GM19099 (cell line): ENCODE results near the gene FANCB.

Experiments
- POLR2A ChIP-seq: IDR thresholded peaks from 3 replicates; pipeline ENCODE4 v1.6.1; 2011; ENCODE audit warnings: low read depth; ENCODE audit not compliant: insufficient read length; ENCODE audit errors: extremely low read depth

Gene FANCB

GRCh38 chrX:14872851-14873675, at the start of gene FANCB, which contains the start of gene MOSPD2:
Gene FANCB (minus strand): TSS chrX:14873069. CDS start chrX:14865510, 7,559 bp downstream.
Gene MOSPD2 (plus strand): TSS chrX:14873421. CDS start chrX:14873529, 108 bp downstream.
- peak; percentile 58 for TF ChIP-seq POLR2A

GRCh38 chrX:14922437-14922836, 49.6 kb upstream of the FANCB start:
- no peak for TF ChIP-seq POLR2A

GRCh38 chrX:14920196-14920595, 47.3 kb upstream of the FANCB start:
- TF ChIP-seq POLR2A: no peak

GRCh38 chrX:14919407-14919806, 46.5 kb upstream of the FANCB start:
- TF ChIP-seq POLR2A: no peak

- TF ChIP-seq POLR2A: no peak
Observed at GRCh38 chrX:14916017-14916674, 43.3 kb upstream of the FANCB start.

DNA sequence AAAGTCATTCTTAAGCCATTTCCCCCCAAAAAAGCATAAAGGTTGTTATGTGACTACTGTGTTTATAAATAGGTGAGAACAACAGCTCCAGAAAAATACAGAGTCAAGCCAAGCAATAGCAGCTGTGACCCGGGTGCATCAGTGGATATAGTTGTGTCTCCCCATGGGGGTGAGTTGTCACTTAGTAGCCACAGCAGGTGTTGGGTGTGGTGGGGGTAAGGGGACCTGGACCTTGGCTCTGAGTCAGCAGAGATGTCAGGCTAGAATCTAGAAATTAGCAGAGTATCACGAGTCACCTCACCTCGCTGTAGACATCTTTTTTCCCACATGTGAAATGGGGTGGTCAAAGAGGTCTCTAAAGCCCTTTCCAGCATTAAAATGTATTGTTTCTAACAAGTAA, 42.7 kb upstream of the FANCB start:
- no peak for TF ChIP-seq POLR2A

DNA sequence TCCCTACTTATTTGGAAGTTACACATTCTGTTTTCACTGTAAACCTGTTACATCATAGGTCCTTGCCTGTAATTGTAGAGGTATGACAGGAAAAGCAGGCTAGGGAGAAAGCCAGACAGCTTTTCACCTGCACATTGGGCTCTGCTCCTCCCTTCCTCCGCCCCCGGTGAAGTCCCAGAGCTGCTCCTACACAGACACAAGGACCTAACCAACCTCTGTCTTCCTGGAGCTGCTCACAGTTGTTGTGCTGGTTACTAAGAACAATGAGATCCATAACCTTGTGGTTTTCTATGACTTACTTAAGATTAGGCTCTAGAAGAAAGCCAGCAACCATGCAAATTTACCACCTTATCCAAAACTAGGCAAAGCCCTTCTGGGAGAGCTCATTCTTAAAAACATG, 40.4 kb upstream of the FANCB start:
- no peak for TF ChIP-seq POLR2A

- TF ChIP-seq POLR2A: no peak
Observed at GRCh38 chrX:14903891-14904290, 31.0 kb upstream of the FANCB start.

GRCh38 chrX:14902537-14902936, 29.7 kb upstream of the FANCB start:
- no peak for TF ChIP-seq POLR2A

- no peak for TF ChIP-seq POLR2A
Observed at GRCh38 chrX:14899607-14900006, 26.7 kb upstream of the FANCB start.

DNA sequence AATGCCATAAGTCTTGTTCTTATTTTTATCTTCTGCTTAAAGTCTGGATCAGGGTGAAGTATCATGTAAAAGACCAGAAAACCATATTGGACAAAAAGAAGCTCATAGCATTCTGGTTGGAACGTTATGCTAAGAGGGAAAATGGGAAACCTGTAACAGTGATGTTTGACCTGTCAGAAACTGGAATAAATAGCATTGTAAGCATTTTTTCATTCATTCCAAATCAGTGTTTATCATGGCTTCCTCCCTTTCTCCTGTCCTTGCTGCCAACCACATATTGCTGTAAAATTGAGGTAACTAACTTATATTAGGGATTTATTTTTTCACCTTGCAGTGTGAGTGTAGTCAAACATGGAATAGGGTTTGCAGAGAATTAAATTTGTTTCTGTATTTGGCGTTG, 24.2 kb upstream of the FANCB start:
- TF ChIP-seq POLR2A: no peak

GRCh38 chrX:14896273-14896672, 23.4 kb upstream of the FANCB start:
- TF ChIP-seq POLR2A: no peak

DNA sequence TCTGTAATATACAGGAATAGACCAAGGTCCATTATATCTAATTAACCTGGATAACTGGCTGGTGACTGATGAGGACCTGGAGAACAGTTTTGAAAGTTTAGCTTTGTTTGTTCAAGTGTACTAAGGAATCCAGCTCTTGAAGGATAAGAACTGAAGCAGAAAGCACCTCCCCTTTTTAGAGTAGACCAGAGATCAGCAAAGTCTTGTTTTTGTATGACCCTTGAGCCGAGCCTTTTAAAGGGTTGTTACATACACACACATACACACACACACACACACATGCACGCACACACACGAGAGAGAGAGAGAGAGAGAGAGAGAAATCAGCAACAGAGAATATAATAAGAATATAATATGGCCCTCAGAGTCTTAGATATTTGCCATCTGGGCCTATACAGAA, 13.4 kb upstream of the FANCB start:
- no peak for TF ChIP-seq POLR2A

DNA sequence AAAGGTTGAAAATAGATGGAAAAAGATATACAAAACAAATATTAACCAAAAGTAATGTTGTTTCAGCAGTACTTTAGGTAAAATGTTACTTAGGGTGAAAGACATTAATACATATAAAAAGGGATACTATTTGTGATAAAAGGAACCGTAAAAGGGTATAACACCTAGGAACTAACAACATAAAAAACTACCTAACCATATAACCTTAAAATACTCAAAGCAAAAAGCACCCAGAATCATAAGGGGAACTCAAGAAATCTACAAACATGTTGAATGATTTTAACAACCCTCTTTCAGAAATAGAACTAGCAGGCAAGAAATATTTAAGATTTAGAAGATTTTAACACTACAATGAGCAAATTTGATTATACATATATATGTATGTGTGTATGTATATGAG, 11.8 kb upstream of the FANCB start:
- no peak for TF ChIP-seq POLR2A

DNA sequence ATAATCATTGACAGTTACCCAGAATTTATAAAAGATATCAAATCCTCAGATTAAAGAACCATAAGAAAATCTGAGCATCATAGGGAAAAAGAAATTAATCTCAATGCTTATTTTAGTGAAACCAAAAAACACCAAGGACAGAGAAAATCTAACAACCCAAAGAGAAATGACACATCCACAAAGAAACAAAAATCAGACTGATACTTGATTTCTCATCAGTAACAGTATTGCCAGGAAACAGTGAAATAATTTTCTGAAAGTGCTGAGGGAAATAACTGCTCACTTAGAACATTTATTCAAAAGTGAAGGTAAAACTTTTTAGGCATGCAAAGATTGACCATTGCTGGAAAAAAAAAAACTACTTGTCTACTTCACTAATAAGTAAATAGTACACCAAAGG, 11.0 kb upstream of the FANCB start:
- no peak for TF ChIP-seq POLR2A

GRCh38 chrX:14875624-14876023, 2.8 kb upstream of the FANCB start:
- no peak for TF ChIP-seq POLR2A
